HepG2 (cell line): Measurements from ENCODE around the gene PCDHB10. TPM values are rescaled to one million over a fixed set of nuclear protein-coding genes. Genes with fewer than 3 reads are reported as not detected.
A peak's percentile ranks its signal among the peaks of the same experiment; 100 is the strongest.
"Not testable (repeated sequence)": the region's sequence is repeated elsewhere in the genome, so short reads cannot be mapped to it uniquely, and the experiment has no call there.

ENCODE experiments used
- ATAC-seq: fragments of 200-7000 bp; cut with Tn5 transposase; 3 replicates; pipeline ENCODE4 v1.9.1; 2020; ENCODE audit warnings: mild to moderate bottlenecking, moderate library complexity
- BruUV-seq: library from RNA; stranded (reverse); fragments of 400-500 nt; replicated peaks from 2 replicates; lab custom pipeline; 2021; lab: Mats Ljungman, UMichigan
- CTCF ChIA-PET: fragments of 300-600 bp; formaldehyde crosslinking; extraction: SDS; loops from one replicate; lab custom pipeline; 2021; ENCODE audit warnings: low total read pairs, inconsistent platforms, low intra/inter-chr PET ratio; lab: Yijun Ruan, JAX
- POLR2A ChIA-PET: fragments of 350-600 bp; sonication (Branson Sonifier 250); formaldehyde crosslinking; loops from one replicate; lab custom pipeline; 2020; ENCODE audit warnings: antibody characterized with exemption, inconsistent platforms; lab: Yijun Ruan, JAX
- DNase-seq: peaks from one replicate; pipeline ENCODE4 v3.0.0-alpha.2; 2015; ENCODE audit warnings: low spot score
- FAIRE-seq: peaks from 3 replicates; lab custom pipeline; 2011; peaks lifted over from hg19 to GRCh38; lab: Jason Lieb, UNC
- H2AFZ ChIP-seq: one replicate; pipeline ENCODE4 v1.6.1; 2011; ENCODE audit warnings: low read length, inconsistent platforms
- H3K27ac ChIP-seq: fragments of 300-600 bp; 3 replicates; pipeline ENCODE4 v1.8.0; 2011; ENCODE audit warnings: mixed run types, mild to moderate bottlenecking, mixed read lengths, low read length, inconsistent platforms; ENCODE audit not compliant: insufficient read depth; ENCODE audit errors: extremely low read length
- H3K27me3 ChIP-seq, 2 experiments: fragments of 200-600 bp in 1 of 2; 2 replicates in 1 of 2; 3 replicates in 1 of 2; pipeline versions ENCODE4 v1.6.0 to v1.8.0; 2011; ENCODE audit warnings: low read length in 2 of 2, mild to moderate bottlenecking in 2 of 2, moderate library complexity in 2 of 2, inconsistent platforms in 1 of 2; ENCODE audit not compliant: insufficient read depth in 2 of 2, control insufficient read depth in 1 of 2
- H3K36me3 ChIP-seq, 2 experiments: fragments of 200-600 bp in 1 of 2; replicated peaks in 1 of 2; 2 replicates in 1 of 2; 3 replicates in 1 of 2; pipeline versions ENCODE4 v1.5.1 to v1.8.0; 2011; ENCODE audit warnings: low read length in 2 of 2, inconsistent platforms in 1 of 2; ENCODE audit not compliant: insufficient read depth in 2 of 2, control insufficient read depth in 1 of 2
- H3K4me1 ChIP-seq: 2 replicates; pipeline ENCODE4 v1.5.1; 2012; ENCODE audit warnings: low read length, inconsistent platforms; ENCODE audit not compliant: insufficient read depth
- H3K4me2 ChIP-seq: 2 replicates; pipeline ENCODE4 v1.6.0; 2011; ENCODE audit warnings: low read depth, low read length, inconsistent platforms
- H3K4me3 ChIP-seq, 3 experiments: fragments of 200-600 bp in 1 of 3; sonication (generic), shearing (Covaris generic) in 1 of 3; replicated peaks in 1 of 3; 2 replicates each; pipeline ENCODE4 v1.5.1; 2011 to 2016; ENCODE audit warnings: low read length in 3 of 3, inconsistent platforms in 2 of 3, low read depth in 2 of 3, mild to moderate bottlenecking in 2 of 3, control low read depth in 1 of 3, mixed read lengths in 1 of 3; ENCODE audit not compliant: insufficient read depth in 1 of 3
- H3K79me2 ChIP-seq: one replicate; pipeline ENCODE4 v1.6.1; 2011; ENCODE audit warnings: low read length, inconsistent platforms; ENCODE audit not compliant: insufficient read depth
- H3K9ac ChIP-seq: 2 replicates; pipeline ENCODE4 v1.6.0; 2011; ENCODE audit warnings: mild to moderate bottlenecking, low read depth, low read length, inconsistent platforms; ENCODE audit not compliant: insufficient read depth
- H3K9me3 ChIP-seq: 2 replicates; pipeline ENCODE4 v1.5.1; 2012; ENCODE audit warnings: mild to moderate bottlenecking, low read length
- H4K20me1 ChIP-seq: 2 replicates; pipeline ENCODE4 v1.6.0; 2011; ENCODE audit warnings: inconsistent platforms, mild to moderate bottlenecking, low read length, moderate library complexity; ENCODE audit not compliant: insufficient read depth
- SMC3 ChIP-seq: IDR thresholded peaks from 2 replicates; pipeline ENCODE4 v1.6.1; 2011; ENCODE audit warnings: low read length, improper control_type of control experiment
- WGBS: methylation state at CpG from one replicate; pipeline ENCODE4 v1.1.6; 2017; ENCODE audit warnings: low lambda C conversion rate; 5-methylcytosine and 5-hydroxymethylcytosine counted together
- in situ Hi-C: cut with HindIII; loops from 2 replicates; pipeline ENCODE4 v1.10.0; 2017; ENCODE audit warnings: low pct_unique_long_range_greater_than_20kb; ENCODE audit not compliant: extremely low pct_ligation_motif_present
- intact Hi-C: fragments of 100-400 bp; cut with micrococcal nuclease; formaldehyde crosslinking; loops from one replicate; pipeline ENCODE4 v1.10.0; 2022; ENCODE audit not compliant: unreplicated experiment
- polyA plus RNA-seq, 8 experiments: library from polyadenylated mRNA; depleted of rRNA in 3 of 8; stranded (reverse) in 7 of 8; unstranded in 1 of 8; fragments of >200 nt; fragmentation: Illumina TruSeq in 4 of 8; extraction: Trizol in 4 of 8; gene quantifications; 2 replicates each; pipeline versions ENCODE4 v1.2.1 to v1.2.3, GENCODE V29; 2011 to 2016; ENCODE audit warnings: low read depth in 4 of 8, missing spikeins in 1 of 8, mixed read lengths in 1 of 8; ENCODE audit not compliant: insufficient read depth in 1 of 8
- total RNA-seq, 5 experiments: library from RNA; depleted of rRNA; stranded (reverse); fragments of >200 nt; fragmentation: Illumina TruSeq; extraction: Trizol; gene quantifications; 2 replicates each; pipeline ENCODE4 v1.2.3, GENCODE V29; 2016; ENCODE audit warnings: low read depth in 1 of 5
- TF ChIP-seq, protein P1 (sequence below): sonication (generic); formaldehyde crosslinking; IDR thresholded peaks from 2 replicates; pipeline ENCODE4 v1.5.0; 2020; ENCODE audit warnings: mild to moderate bottlenecking, missing genetic modification reagents, moderate library complexity

Gene PCDHB10
- total and polyA plus RNA-seq, 2 of the 13 experiments (the other 11 are each of a cell fraction or from before 2014, with no cell fraction given), result 0.05 TPM; not detected in 1

DNA sequence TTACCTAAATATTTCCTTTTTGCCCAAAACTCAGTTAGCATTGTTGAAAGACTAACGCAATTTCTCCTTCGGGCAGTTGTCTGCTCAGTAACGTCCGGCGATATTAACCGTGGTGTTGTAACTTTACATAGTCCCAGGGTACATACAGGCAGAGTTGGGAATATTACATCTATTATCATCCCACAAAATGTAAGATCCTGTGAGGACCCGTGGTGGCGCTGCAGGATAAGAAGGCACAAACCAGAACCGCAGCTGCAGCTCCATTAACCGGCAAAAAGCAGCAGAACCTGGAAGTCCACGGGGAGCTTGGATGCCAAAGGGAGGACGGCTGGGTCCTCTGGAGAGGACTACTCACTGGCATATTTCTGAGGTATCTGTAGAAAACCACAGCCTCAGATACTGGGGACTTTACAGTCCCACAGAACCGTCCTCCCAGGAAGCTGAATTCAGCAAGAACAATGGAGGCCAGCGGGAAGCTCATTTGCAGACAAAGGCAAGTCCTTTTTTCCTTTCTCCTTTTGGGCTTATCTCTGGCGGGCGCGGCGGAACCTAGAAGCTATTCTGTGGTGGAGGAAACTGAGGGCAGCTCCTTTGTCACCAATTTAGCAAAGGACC lies 14.5 kb upstream of the PCDHB10 start, which contains the start of gene PCDHB8:
Gene PCDHB8 (plus strand): TSS at position 214 of the 615 bp plus-strand sequence. CDS start 245 bp downstream, at position 459.
- WGBS, result 27% methylated on average over 13 of the region's 18 CpGs
- BruUV-seq, H3K79me2 ChIP-seq, H3K27me3 ChIP-seq, H3K9me3 ChIP-seq, in situ Hi-C loops, POLR2A ChIA-PET, H3K4me2 ChIP-seq, H3K36me3 ChIP-seq, intact Hi-C loops, H2AFZ ChIP-seq, H3K27ac ChIP-seq, H4K20me1 ChIP-seq, H3K9ac ChIP-seq, H3K4me1 ChIP-seq: not testable (repeated sequence)
- FAIRE-seq, result peak; percentile 66
- peak within 1 kb of the TSS in 1 of 3 experiments; percentile 23; a peak in 1 of 6 replicates for H3K4me3 ChIP-seq
- peak; percentile 91 for ATAC-seq
- TF ChIP-seq, protein P1, sequence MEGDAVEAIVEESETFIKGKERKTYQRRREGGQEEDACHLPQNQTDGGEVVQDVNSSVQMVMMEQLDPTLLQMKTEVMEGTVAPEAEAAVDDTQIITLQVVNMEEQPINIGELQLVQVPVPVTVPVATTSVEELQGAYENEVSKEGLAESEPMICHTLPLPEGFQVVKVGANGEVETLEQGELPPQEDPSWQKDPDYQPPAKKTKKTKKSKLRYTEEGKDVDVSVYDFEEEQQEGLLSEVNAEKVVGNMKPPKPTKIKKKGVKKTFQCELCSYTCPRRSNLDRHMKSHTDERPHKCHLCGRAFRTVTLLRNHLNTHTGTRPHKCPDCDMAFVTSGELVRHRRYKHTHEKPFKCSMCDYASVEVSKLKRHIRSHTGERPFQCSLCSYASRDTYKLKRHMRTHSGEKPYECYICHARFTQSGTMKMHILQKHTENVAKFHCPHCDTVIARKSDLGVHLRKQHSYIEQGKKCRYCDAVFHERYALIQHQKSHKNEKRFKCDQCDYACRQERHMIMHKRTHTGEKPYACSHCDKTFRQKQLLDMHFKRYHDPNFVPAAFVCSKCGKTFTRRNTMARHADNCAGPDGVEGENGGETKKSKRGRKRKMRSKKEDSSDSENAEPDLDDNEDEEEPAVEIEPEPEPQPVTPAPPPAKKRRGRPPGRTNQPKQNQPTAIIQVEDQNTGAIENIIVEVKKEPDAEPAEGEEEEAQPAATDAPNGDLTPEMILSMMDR, result peak; percentile 44
- peak; percentile 4; the same call in 1 of the 2 replicates for TF ChIP-seq SMC3
- DNase-seq, result peak; percentile 25
- CTCF ChIA-PET, result interaction anchor here (1.0 kb wide), 1 partner anchor 9 kb away, joined by 3 read pairs; the partner anchor contains the start of gene PCDHB9

DNA sequence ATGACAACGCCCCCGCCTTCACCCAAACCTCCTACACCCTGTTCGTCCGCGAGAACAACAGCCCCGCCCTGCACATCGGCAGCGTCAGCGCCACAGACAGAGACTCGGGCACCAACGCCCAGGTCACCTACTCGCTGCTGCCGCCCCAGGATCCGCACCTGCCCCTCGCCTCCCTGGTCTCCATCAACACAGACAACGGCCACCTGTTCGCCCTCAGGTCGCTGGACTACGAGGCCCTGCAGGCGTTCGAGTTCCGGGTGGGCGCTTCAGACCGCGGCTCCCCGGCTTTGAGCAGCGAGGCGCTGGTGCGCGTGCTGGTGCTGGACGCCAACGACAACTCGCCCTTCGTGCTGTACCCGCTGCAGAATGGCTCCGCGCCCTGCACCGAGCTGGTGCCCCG lies 12.8 kb upstream of the PCDHB10 start:
- H3K4me3 ChIP-seq, result not testable (repeated sequence)

DNA sequence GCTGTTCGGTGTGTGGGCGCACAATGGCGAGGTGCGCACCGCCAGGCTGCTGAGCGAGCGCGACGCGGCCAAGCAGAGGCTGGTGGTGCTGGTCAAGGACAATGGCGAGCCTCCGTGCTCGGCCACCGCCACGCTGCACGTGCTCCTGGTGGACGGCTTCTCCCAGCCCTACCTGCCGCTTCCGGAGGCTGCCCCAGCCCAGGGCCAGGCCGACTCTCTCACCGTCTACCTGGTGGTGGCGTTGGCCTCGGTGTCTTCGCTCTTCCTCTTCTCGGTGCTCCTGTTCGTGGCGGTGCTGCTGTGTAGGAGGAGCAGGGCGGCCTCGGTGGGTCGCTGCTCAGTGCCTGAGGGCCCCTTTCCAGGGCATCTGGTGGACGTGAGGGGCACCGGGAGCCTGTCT lies 12.3 kb upstream of the PCDHB10 start:
- POLR2A ChIA-PET, H4K20me1 ChIP-seq, H3K4me3 ChIP-seq, H3K27ac ChIP-seq, H3K27me3 ChIP-seq, H3K9me3 ChIP-seq, ATAC-seq, CTCF ChIA-PET, BruUV-seq, H3K36me3 ChIP-seq, H3K4me1 ChIP-seq, intact Hi-C loops, H3K9ac ChIP-seq, FAIRE-seq, H3K79me2 ChIP-seq, in situ Hi-C loops, DNase-seq, H3K4me2 ChIP-seq, H2AFZ ChIP-seq: not testable (repeated sequence)
- 55% methylated on average over 9 of the region's 32 CpGs for WGBS

More for the DNA sequence above, 12.8 kb upstream of the PCDHB10 start:
- CTCF ChIA-PET, result interaction anchor here (1.0 kb wide), 1 partner anchor 30 kb away, joined by 3 read pairs; the partner anchor contains the start of gene PCDHB6
- BruUV-seq, H3K27ac ChIP-seq, H2AFZ ChIP-seq, H3K36me3 ChIP-seq, DNase-seq, in situ Hi-C loops, intact Hi-C loops, H3K27me3 ChIP-seq, H3K9ac ChIP-seq, H4K20me1 ChIP-seq, H3K4me2 ChIP-seq, FAIRE-seq, H3K9me3 ChIP-seq, POLR2A ChIA-PET, H3K4me1 ChIP-seq, ATAC-seq, H3K79me2 ChIP-seq: not testable (repeated sequence)
- 87% methylated on average over 17 of the region's 39 CpGs for WGBS
